OCI-M1 (cell line): ENCODE data around the gene ARPC5.
A peak's percentile ranks its signal among the peaks of the same experiment; 100 is the strongest.
"Not testable (repeated sequence)": the region's sequence is repeated elsewhere in the genome, so short reads cannot be mapped to it uniquely, and the experiment has no call there.

Experiments used
- DNase-seq: peaks from one replicate; lab custom pipeline; 2025; lab: John Stamatoyannopoulos, UW

Gene ARPC5

GRCh38 chr1:183635606-183636333 is at the start of gene ARPC5:
Gene ARPC5 (minus strand): TSS chr1:183635783. CDS start chr1:183635659, 124 bp downstream.
- DNase-seq, result peak; percentile 98

GRCh38 chr1:183685112-183685713 is 49.6 kb upstream of the ARPC5 start:
- peak; percentile 82 for DNase-seq

- not testable (repeated sequence) for DNase-seq
Observed at GRCh38 chr1:183679363-183679762, 43.8 kb upstream of the ARPC5 start.

- no peak for DNase-seq
Observed at GRCh38 chr1:183678819-183679218, 43.2 kb upstream of the ARPC5 start.

GRCh38 chr1:183676586-183677189 is 41.1 kb upstream of the ARPC5 start:
- peak; percentile 12 for DNase-seq

GRCh38 chr1:183675883-183676585 is 40.5 kb upstream of the ARPC5 start:
- no peak for DNase-seq

- DNase-seq, result no peak
Observed at GRCh38 chr1:183675381-183675780, 39.8 kb upstream of the ARPC5 start.

- no peak for DNase-seq
Observed at GRCh38 chr1:183674886-183675285, 39.3 kb upstream of the ARPC5 start.

GRCh38 chr1:183674339-183674738 is 38.8 kb upstream of the ARPC5 start:
- DNase-seq, result no peak

GRCh38 chr1:183673605-183674323 is 38.2 kb upstream of the ARPC5 start:
- no peak for DNase-seq

- peak; percentile 15 for DNase-seq
Observed at GRCh38 chr1:183670169-183670568, 34.6 kb upstream of the ARPC5 start.

GRCh38 chr1:183656355-183656754 is 20.8 kb upstream of the ARPC5 start:
- no peak for DNase-seq

GRCh38 chr1:183655562-183656075 is 20.0 kb upstream of the ARPC5 start:
- DNase-seq, result peak; percentile 86

- DNase-seq, result no peak
Observed at GRCh38 chr1:183654706-183655105, 19.1 kb upstream of the ARPC5 start.

- DNase-seq, result no peak
Observed at GRCh38 chr1:183653876-183654451, 18.4 kb upstream of the ARPC5 start.

GRCh38 chr1:183653462-183653794 is 17.8 kb upstream of the ARPC5 start:
- DNase-seq, result no peak

- no peak for DNase-seq
Observed at GRCh38 chr1:183652547-183653461, 17.2 kb upstream of the ARPC5 start, which contains the start of gene APOBEC4. Gene APOBEC4 (minus strand): TSS chr1:183653316. CDS start chr1:183648781, 4,535 bp downstream.

- DNase-seq, result no peak
Observed at GRCh38 chr1:183652107-183652506, 16.5 kb upstream of the ARPC5 start.

- DNase-seq, result no peak
Observed at GRCh38 chr1:183651612-183652011, 16.0 kb upstream of the ARPC5 start.

- DNase-seq, result no peak
Observed at GRCh38 chr1:183648042-183648441, 12.5 kb upstream of the ARPC5 start.
